ENCODE data around the gene EBF4.

GRCh38 chr20:2759603-2760296 is 67.2 kb downstream of the EBF4 start:
- TF ChIP-seq EZH2 (IDR thresholded peaks at IDR 0.05; ENCODE audit: borderline replicate concordance, low read length) (no peak), CTCF (conservative IDR thresholded peaks at IDR 0.05 in 1 of 2, IDR thresholded peaks at IDR 0.05 in 1 of 2; ENCODE audit: extremely low read depth in 1 of 2, insufficient read depth in 1 of 2, low read depth in 1 of 2, low read length in 2 of 2) (no peak)

Data from mammary epithelial cell (primary cell).